ENCODE measurements around the gene SLC38A8. TPM values are rescaled to one million over a fixed set of nuclear protein-coding genes. Genes with fewer than 3 reads are reported as not detected.

SLC38A8 gene
- total and polyA plus RNA-seq, 2 donors (not counting 1 experiment from before 2014, with no cell fraction given): not detected

GRCh38 chr16:84039696-84040095, 2.9 kb downstream of the SLC38A8 start:
- intact Hi-C loops (cut with micrococcal nuclease): no loop called here
- TF ChIP-seq EZH2 (IDR thresholded peaks at IDR 0.05; ENCODE audit: borderline replicate concordance, insufficient read depth, low read depth, low read length, poor library complexity, severe bottlenecking) (no peak), CTCF (IDR thresholded peaks at IDR 0.05) (no peak)
- Mint-ChIP-seq H3K27ac (no peak overlapping the region), H3K4me3 (no peak overlapping the region), H3K9me3 (ENCODE audit: insufficient read depth) (peaks cover 3% of the 10 kb centered on the region), H3K27me3 (peaks cover 37% of the 10 kb centered on the region), H3K4me1 (no peaks in the 10 kb centered on the region)
- H3K27me3 ChIP-seq (replicated peaks in 1 of 4; ENCODE audit: control extremely low read depth in 1 of 4, control insufficient read depth in 3 of 4, insufficient read depth in 4 of 4, low read length in 3 of 4): peaks cover 0 to 21% (median 3%) of the 10 kb centered on the region in 4 experiments
- H3K4me2 ChIP-seq (replicated peaks; ENCODE audit: low read depth, low read length, poor library complexity, severe bottlenecking): no peak overlapping the region
- no peaks in the 10 kb centered on the region for H3K36me3 ChIP-seq (replicated peaks in 1 of 2; ENCODE audit: control extremely low read depth in 1 of 2, control insufficient read depth in 1 of 2, extremely low read depth in 1 of 2, insufficient read depth in 2 of 2, low read length in 1 of 2)
- peaks cover 0 to 11% (median 0%) of the 10 kb centered on the region in 3 donors for H3K9me3 ChIP-seq (ENCODE audit: control extremely low read depth in 1 of 3, control insufficient read depth in 2 of 3, insufficient read depth in 1 of 3, low read length in 2 of 3)
- no peak overlapping the region for H3K9ac ChIP-seq (ENCODE audit: low read length)
- no peak for DNase-seq
- WGBS (ENCODE audit: insufficient coverage): 96% methylated on average over 5 of the region's 12 CpGs
- no peaks in the 10 kb centered on the region for H3K4me1 ChIP-seq (ENCODE audit: control insufficient read depth in 2 of 2, insufficient read depth in 2 of 2, low read length in 2 of 2)
- no peak overlapping the region for H3K4me3 ChIP-seq (ENCODE audit: control extremely low read depth in 1 of 5, extremely low read depth in 1 of 5, insufficient read depth in 1 of 5, low read depth in 2 of 5, low read length in 4 of 5)
- no peaks in the 10 kb centered on the region for H4K20me1 ChIP-seq (ENCODE audit: control insufficient read depth, insufficient read depth, low read length, poor library complexity, severe bottlenecking)
- ChIA-PET POLR2A (interaction anchor here (0.7 kb wide), 1 partner anchor 340 kb away, joined by 3 read pairs; no protein-coding TSS in a partner anchor), CTCF (no interaction called here)
- no peak overlapping the region for H2AFZ ChIP-seq (ENCODE audit: insufficient read depth, low read depth, low read length, poor library complexity, severe bottlenecking)
- no peaks in the 10 kb centered on the region for H3K79me2 ChIP-seq (ENCODE audit: control insufficient read depth, insufficient read depth, low read length)
- no peak for ATAC-seq (ENCODE audit: low read depth)
- H3K27ac ChIP-seq (ENCODE audit: low read length in 2 of 2): no peak overlapping the region

- POLR2A ChIA-PET: interaction anchor here (0.6 kb wide), 1 partner anchor 716 kb away, joined by 3 read pairs; no protein-coding TSS in a partner anchor
- TF ChIP-seq EZH2 (IDR thresholded peaks at IDR 0.05; ENCODE audit: borderline replicate concordance, insufficient read depth, low read depth, low read length, poor library complexity, severe bottlenecking): no peak
- no peak for TF ChIP-seq CTCF (IDR thresholded peaks at IDR 0.05)
- ATAC-seq (ENCODE audit: low read depth): no peak
- H3K27ac Mint-ChIP-seq: no peak overlapping the region
- WGBS (ENCODE audit: insufficient coverage): 95% methylated on average over 5 of the region's 12 CpGs
- intact Hi-C loops (cut with micrococcal nuclease): no loop called here
- DNase-seq: no peak
- no peaks in the 10 kb centered on the region for H3K4me1 ChIP-seq (ENCODE audit: control insufficient read depth in 2 of 2, insufficient read depth in 2 of 2, low read length in 2 of 2)
- no peak overlapping the region for H3K4me3 Mint-ChIP-seq
- H3K27me3 Mint-ChIP-seq: peaks cover 26% of the 10 kb centered on the region
- no peaks in the 10 kb centered on the region for H3K79me2 ChIP-seq (ENCODE audit: control insufficient read depth, insufficient read depth, low read length)
- no peak overlapping the region for H3K4me2 ChIP-seq (replicated peaks; ENCODE audit: low read depth, low read length, poor library complexity, severe bottlenecking)
- no peak overlapping the region for H3K4me3 ChIP-seq (ENCODE audit: control extremely low read depth in 1 of 5, extremely low read depth in 1 of 5, insufficient read depth in 1 of 5, low read depth in 2 of 5, low read length in 4 of 5)
- no peaks in the 10 kb centered on the region for H4K20me1 ChIP-seq (ENCODE audit: control insufficient read depth, insufficient read depth, low read length, poor library complexity, severe bottlenecking)
- H2AFZ ChIP-seq (ENCODE audit: insufficient read depth, low read depth, low read length, poor library complexity, severe bottlenecking): no peak overlapping the region
- peaks cover 0 to 13% (median under 1%) of the 10 kb centered on the region in 4 experiments for H3K27me3 ChIP-seq (replicated peaks in 1 of 4; ENCODE audit: control extremely low read depth in 1 of 4, control insufficient read depth in 3 of 4, insufficient read depth in 4 of 4, low read length in 3 of 4)
- CTCF ChIA-PET: no interaction called here
- H3K9ac ChIP-seq (ENCODE audit: low read length): no peak overlapping the region
- H3K9me3 Mint-ChIP-seq (ENCODE audit: insufficient read depth): peaks cover 3% of the 10 kb centered on the region
- H3K36me3 ChIP-seq (replicated peaks in 1 of 2; ENCODE audit: control extremely low read depth in 1 of 2, control insufficient read depth in 1 of 2, extremely low read depth in 1 of 2, insufficient read depth in 2 of 2, low read length in 1 of 2): no peaks in the 10 kb centered on the region
- H3K9me3 ChIP-seq (ENCODE audit: control extremely low read depth in 1 of 3, control insufficient read depth in 2 of 3, insufficient read depth in 1 of 3, low read length in 2 of 3): peaks cover 0 to 11% (median 0%) of the 10 kb centered on the region in 3 donors
- no peaks in the 10 kb centered on the region for H3K4me1 Mint-ChIP-seq
- no peak overlapping the region for H3K27ac ChIP-seq (ENCODE audit: low read length in 2 of 2)
These were observed 4.1 kb downstream of the SLC38A8 start for GRCh38 chr16:84038469-84038868.
